ENCODE measurements around the gene CD47. TPM values are rescaled to one million over a fixed set of nuclear protein-coding genes. Genes with fewer than 3 reads are reported as not detected.

CD47 gene
- total and polyA plus RNA-seq, 8 donors = 142 to 356 (median 187) TPM

DNA sequence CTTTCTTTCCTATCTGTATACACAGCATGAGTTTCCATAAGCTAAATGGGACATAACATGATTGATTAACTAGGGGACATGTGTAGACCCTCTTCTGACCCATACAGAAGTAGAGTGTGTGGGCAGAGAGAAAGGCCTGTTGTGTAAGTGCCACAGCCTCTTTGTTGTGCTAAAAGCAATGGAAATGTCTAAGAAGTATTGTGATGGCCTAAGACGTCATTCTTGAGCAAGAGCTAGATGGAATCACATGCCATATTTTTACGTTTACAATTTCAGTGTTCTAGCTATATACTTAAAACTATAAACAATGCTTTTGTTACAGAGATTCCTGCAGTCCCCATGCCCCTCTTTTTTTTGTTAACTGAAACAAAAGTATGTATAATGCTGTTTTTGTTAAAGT is 61.9 kb downstream of the CD47 start:
- no peak overlapping the region for H3K27ac ChIP-seq
- TF ChIP-seq CTCF (IDR thresholded peaks at IDR 0.05) = no peak
- no peak overlapping the region for H3K4me3 ChIP-seq
- ATAC-seq (no peak), DNase-seq (no peak)
- H3K9me3 ChIP-seq = peaks cover 0 to 2% of the 10 kb centered on the region in 2 donors
- no peaks in the 10 kb centered on the region for H3K27me3 ChIP-seq
- no peaks in the 10 kb centered on the region for H3K4me1 ChIP-seq
- intact Hi-C loops (cut with DNase I) = loop anchor here in 1 of 2 donors (10.0 kb wide), 1 partner anchor 56 kb away; no protein-coding TSS in a partner anchor
- peaks cover 0 to 24% of the 10 kb centered on the region in 2 donors for H3K36me3 ChIP-seq

DNA sequence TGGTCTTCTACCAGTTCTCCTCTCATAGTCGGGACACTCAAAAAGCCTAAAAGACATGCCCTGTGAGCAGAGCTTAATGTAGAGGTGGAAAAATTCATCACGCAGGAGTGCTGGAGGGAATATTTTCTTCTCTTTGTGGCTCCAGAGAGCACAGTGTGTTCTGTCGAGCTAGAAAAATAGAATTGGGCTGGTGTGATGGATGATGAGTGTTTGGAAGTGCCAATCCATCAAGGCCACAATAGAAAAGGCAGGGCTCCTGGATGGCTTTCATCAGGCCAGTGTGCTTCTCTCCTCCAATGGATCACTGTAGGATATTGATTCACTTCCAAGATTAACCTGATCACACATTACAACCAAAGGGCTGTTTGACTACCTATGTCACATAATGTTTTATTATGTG is 65.7 kb downstream of the CD47 start:
- H3K4me3 ChIP-seq = no peak overlapping the region
- intact Hi-C loops (cut with DNase I) = loop anchor here in 1 of 2 donors (10.0 kb wide), 1 partner anchor 60 kb away; no protein-coding TSS in a partner anchor
- no peak overlapping the region for H3K27ac ChIP-seq
- no peaks in the 10 kb centered on the region for H3K4me1 ChIP-seq
- TF ChIP-seq CTCF (IDR thresholded peaks at IDR 0.05) = no peak
- H3K9me3 ChIP-seq = peaks cover 0 to 2% of the 10 kb centered on the region in 2 donors
- H3K36me3 ChIP-seq = no peaks in the 10 kb centered on the region
- H3K27me3 ChIP-seq = no peaks in the 10 kb centered on the region
- ATAC-seq = no peak
- no peak for DNase-seq

DNA sequence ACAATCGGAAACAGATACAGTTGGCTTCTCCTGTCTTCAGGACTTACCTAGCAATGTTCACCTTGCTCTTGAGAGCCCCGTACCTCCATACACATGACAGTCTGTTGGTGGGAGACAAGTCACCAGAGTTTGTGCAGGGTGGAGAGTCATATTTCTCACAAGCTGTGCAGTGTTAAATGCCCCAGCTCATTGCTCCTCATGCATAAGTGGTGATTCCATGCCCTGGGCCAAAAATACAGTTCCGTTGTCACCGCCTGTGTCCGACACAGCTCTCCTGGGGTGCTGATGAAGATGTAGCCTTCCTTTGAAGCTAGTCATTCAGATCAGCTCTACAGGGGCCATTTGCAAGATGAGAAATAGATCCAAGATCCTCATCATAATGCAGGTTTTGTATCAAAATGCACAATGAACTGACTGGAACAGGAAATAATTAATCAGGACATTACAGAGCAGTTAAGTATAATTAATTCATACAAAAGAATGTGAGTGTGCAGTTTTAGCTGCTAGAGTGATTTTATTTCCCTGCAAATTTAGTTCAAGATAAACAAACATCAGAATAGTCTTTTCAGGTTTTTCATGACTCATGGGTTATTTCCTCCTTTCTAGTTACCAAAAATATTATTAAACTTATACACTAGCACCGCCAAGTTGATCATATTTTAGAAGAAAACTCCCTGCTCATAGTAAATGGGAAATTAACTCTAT is 66.5 kb downstream of the CD47 start:
- H3K9me3 ChIP-seq = peaks cover 0 to 2% of the 10 kb centered on the region in 2 donors
- H3K4me1 ChIP-seq = no peaks in the 10 kb centered on the region
- ATAC-seq (no peak), DNase-seq (no peak)
- H3K4me3 ChIP-seq = no peak overlapping the region
- TF ChIP-seq CTCF (IDR thresholded peaks at IDR 0.05) = no peak
- intact Hi-C loops (cut with DNase I) = loop anchor here in 1 of 2 donors (10.0 kb wide), 1 partner anchor 61 kb away; no protein-coding TSS in a partner anchor
- H3K27me3 ChIP-seq = no peaks in the 10 kb centered on the region
- no peaks in the 10 kb centered on the region for H3K36me3 ChIP-seq
- no peak overlapping the region for H3K27ac ChIP-seq

GRCh38 chr3:108022256-108023150 is 68.3 kb downstream of the CD47 start:
- peak in 2 of 4 donors; percentile 39 to 62 for DNase-seq
- ATAC-seq = peak; percentile 96

More at GRCh38 chr3:108022256-108023150, 68.3 kb downstream of the CD47 start:
- Histone ChIP-seq H3K9me3 (no peaks in the 10 kb centered on the region), H3K27ac (peak overlapping the region; percentile 7 to 33), H3K27me3 (peaks cover 0 to 12% of the 10 kb centered on the region in 2 donors), H3K4me3 (no peak overlapping the region), H3K4me1 (no peaks in the 10 kb centered on the region), H3K36me3 (no peaks in the 10 kb centered on the region)
- intact Hi-C loops (cut with DNase I) = loop anchor here in 1 of 2 donors (10.0 kb wide), 1 partner anchor 62 kb away; no protein-coding TSS in a partner anchor
- no peak for TF ChIP-seq CTCF (IDR thresholded peaks at IDR 0.05)

Measured in left lung (tissue), 10 donors.